ENCODE measurements around the gene ANKRD28. TPM values are rescaled to one million over a fixed set of nuclear protein-coding genes. Genes with fewer than 3 reads are reported as not detected.

ANKRD28 gene
- total and polyA plus RNA-seq, 2 of the 8 experiments (the other 6 are each of a cell fraction or from before 2014, with no cell fraction given), result 39.1 to 61.7 TPM

DNA sequence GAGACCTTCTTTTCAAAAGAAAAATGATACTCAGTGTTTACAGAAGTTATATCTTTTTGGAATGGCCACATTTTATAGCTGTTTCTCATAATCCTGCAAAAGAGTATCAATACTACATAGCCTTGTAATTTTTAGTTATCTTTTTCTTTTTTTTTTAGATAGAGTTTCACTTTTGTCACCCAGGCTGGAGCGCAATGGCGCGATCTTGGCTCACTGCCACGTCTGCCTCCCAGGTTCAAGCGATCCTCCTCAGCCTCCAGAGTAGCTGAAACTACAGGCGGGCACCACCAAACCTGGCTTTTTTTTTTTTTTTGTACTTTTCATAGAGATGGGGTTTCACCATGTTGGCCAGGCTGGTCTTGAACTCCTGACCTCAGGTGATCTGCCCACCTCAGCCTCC, 53.6 kb downstream of the ANKRD28 start (continued):
- TF ChIP-seq RXRA (IDR thresholded peaks at IDR 0.05; ENCODE audit: insufficient read depth, low read depth, low read length), result no peak
